ENCODE measurements around the gene NTRK3.

NTRK3 gene

GRCh38 chr15:88256279-88257230 lies at the start of gene NTRK3:
Gene NTRK3, minus strand, starts transcription at chr15:88256739. Its CDS starts 586 bp downstream, at chr15:88256153.
- FAIRE-seq, result no peak

GRCh38 chr15:88303395-88303794 lies 46.9 kb upstream of the NTRK3 start:
- FAIRE-seq, result no peak

GRCh38 chr15:88302373-88302772 lies 45.8 kb upstream of the NTRK3 start:
- no peak for FAIRE-seq

GRCh38 chr15:88301311-88301710 lies 44.8 kb upstream of the NTRK3 start:
- no peak for FAIRE-seq

GRCh38 chr15:88300861-88301260 lies 44.3 kb upstream of the NTRK3 start:
- no peak for FAIRE-seq

- no peak for FAIRE-seq
Observed at GRCh38 chr15:88300089-88300488, 43.5 kb upstream of the NTRK3 start.

- no peak for FAIRE-seq
Observed at GRCh38 chr15:88299497-88299896, 43.0 kb upstream of the NTRK3 start.

DNA sequence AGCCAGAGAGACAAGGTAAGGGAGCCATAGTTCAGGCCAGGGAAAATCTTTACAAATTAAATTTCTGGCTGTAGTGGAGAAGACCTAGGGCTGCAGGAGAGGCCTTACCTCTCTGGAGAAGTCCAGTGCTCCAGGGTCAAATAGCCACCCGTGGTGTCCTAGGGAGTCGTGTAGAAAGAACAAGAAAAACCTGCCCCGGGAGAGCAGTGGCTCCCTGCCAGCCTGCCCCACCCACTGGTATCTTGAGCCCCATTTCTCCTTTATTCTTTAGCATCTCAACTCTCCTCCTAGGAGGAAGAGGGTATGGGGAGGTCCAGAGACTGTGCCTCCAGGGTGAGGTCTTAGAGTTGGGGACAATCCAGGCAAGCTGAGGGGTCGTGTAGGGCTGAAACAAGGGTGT lies 32.1 kb upstream of the NTRK3 start:
- no peak for FAIRE-seq

- no peak for FAIRE-seq
Observed at GRCh38 chr15:88288206-88288605, 31.7 kb upstream of the NTRK3 start.

GRCh38 chr15:88284318-88284998 lies 27.9 kb upstream of the NTRK3 start:
- no peak for FAIRE-seq

- no peak for FAIRE-seq
Observed at GRCh38 chr15:88282614-88283013, 26.1 kb upstream of the NTRK3 start.

DNA sequence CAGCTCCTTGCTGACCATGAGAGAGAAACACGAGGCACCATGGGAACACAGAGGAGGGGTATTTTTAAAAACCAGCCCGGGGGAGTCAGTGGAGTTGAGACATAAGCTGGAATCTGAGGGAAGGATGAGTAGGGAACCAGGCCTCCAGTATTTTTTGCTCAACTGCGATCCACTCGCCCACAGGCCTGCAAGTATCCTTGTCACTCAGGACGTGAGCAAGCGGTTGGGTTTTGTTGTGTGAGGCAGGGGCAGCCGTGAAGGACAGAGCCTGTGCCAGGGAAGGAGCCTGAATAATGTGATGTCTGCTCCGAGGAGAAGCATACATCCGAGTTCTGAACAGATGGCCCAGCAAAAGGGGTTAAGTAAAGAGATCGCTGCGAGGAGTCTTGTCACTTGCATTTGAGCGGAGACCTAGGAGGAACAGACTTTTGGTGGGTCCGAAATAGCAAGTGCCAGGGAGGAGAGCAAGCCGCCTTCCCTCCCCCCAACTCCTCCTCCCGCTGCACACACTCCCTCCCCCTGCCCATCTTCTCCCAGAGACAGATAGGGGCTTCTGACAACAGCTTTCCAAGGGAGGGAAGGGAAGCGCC lies 20.4 kb upstream of the NTRK3 start:
- FAIRE-seq, result no peak

GRCh38 chr15:88275804-88276203 lies 19.3 kb upstream of the NTRK3 start:
- FAIRE-seq, result no peak

GRCh38 chr15:88274553-88275460 lies 18.3 kb upstream of the NTRK3 start:
- no peak for FAIRE-seq

- no peak for FAIRE-seq
Observed at GRCh38 chr15:88272421-88272820, 15.9 kb upstream of the NTRK3 start.

DNA sequence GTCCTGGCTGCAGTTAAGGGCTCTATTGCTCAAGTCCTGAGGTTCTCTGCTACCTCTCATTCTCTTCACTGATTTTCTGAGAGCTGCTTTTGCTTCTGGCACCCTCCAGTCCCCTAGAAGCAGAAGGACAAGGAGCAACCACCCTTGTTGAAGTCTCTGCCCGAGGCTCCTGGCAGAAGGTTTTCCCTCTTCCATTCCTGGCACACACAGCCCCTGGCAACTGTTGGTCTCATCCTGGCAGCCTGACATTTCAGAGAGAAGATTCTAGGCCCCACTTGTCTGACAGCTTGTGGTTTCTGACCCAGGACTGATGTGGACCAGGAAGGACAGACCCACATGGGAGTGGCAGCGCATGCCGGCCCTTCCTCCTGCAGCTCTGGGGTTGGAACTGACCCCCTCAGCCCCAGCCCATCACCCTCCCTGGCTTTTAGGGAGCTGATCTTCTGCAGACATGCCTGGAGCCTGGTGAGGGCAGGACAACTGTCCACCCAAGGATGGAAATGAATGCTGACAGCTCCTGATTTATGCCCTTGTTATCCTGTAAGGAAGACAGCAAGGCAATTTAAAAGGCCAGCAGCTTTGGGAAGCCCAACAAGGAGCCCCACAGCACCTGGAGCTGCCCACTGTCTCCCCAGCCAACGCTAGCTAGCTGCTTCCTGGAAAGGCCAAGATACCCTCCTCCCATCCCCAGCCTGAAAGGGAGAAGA lies 13.0 kb upstream of the NTRK3 start:
- no peak for FAIRE-seq

- FAIRE-seq, result no peak
Observed at GRCh38 chr15:88267720-88268119, 11.2 kb upstream of the NTRK3 start.

DNA sequence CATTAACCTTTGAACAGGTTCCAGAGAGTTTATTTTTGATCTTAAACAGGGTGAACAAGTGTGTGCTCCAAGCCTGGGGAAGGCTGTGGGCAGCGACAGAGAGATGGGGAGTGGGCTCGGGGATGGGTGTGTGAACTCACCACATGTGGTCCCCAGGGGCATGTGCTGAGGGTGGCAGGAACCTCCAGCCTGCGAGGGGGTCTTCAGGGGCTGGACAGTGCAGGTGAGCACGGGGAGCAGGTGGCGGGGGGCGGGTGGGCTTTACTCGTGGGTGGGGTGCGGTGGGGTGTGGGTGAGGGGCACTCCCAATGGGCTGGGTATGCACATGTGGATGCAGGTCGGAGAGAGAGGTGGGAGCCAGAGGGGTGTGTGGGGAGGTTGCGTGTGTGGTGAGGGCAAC lies 9.6 kb upstream of the NTRK3 start:
- no peak for FAIRE-seq

GRCh38 chr15:88264622-88265021 lies 8.1 kb upstream of the NTRK3 start:
- no peak for FAIRE-seq

- no peak for FAIRE-seq
Observed at GRCh38 chr15:88262064-88262463, 5.5 kb upstream of the NTRK3 start.

DNA sequence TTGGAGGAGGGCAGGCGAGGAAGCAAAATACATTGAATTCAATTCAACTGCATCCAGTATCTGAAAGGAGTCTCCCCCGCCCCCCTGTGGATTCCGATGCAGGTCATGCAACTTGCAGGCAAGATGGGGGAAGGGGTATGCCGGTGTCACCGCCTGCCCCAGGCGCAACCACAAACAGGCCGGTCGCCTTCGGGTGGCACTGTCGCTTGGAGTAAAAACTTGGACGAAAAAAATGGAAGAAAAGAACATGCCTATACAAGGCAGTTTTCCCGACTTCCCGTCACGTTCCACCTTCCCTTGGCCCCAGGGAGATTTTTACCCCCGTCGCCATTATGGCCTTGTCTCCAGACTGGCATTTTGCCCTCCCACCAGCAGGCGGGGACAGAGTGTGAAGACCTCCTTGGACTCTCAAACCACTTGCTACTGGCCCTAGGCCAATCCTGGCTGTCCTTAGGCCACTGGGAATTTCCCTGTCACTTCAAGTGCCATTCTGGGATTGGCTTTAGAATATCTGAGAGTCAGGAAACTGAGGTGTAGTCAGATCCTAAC lies 1.6 kb upstream of the NTRK3 start:
- no peak for FAIRE-seq

Data from islet of Langerhans (tissue), 1 donor.